Thymus (tissue), 11 donors: ENCODE data around the gene PARL. TPM values are rescaled to one million over a fixed set of nuclear protein-coding genes. Genes with fewer than 3 reads are reported as not detected.

Source experiments
- DNase-seq, 9 donors: peaks; one replicate each; pipeline ENCODE4 v3.0.0-alpha.2; 2013; ENCODE audit warnings: low spot score in 9 of 9, low read depth in 6 of 9, missing footprints in 1 of 9
- H3K27ac ChIP-seq, 2 donors: one replicate each; pipeline ENCODE4 v1.5.1; 2013; ENCODE audit warnings: control low read depth in 1 of 2, low read depth in 1 of 2, low read length in 1 of 2, mild to moderate bottlenecking in 1 of 2, moderate library complexity in 1 of 2
- H3K27me3 ChIP-seq, 2 donors: one replicate each; pipeline ENCODE4 v1.5.1; 2013; ENCODE audit warnings: low read length in 1 of 2; ENCODE audit not compliant: control insufficient read depth in 2 of 2, insufficient read depth in 1 of 2
- H3K36me3 ChIP-seq, 2 donors: one replicate each; pipeline ENCODE4 v1.5.1; 2013; ENCODE audit warnings: low read length in 1 of 2, mild to moderate bottlenecking in 1 of 2, moderate library complexity in 1 of 2; ENCODE audit not compliant: control insufficient read depth in 2 of 2, insufficient read depth in 2 of 2
- H3K4me1 ChIP-seq, 2 donors: one replicate each; pipeline ENCODE4 v1.5.1; 2013; ENCODE audit warnings: low read length in 2 of 2; ENCODE audit not compliant: control insufficient read depth in 2 of 2, insufficient read depth in 2 of 2
- H3K4me3 ChIP-seq, 2 donors: one replicate each; pipeline ENCODE4 v1.5.1; 2013; ENCODE audit warnings: low read length in 2 of 2, control low read depth in 1 of 2, mild to moderate bottlenecking in 1 of 2
- H3K9me3 ChIP-seq, 2 donors: one replicate each; pipeline ENCODE4 v1.5.1; 2013; ENCODE audit warnings: low read length in 1 of 2, mild to moderate bottlenecking in 1 of 2; ENCODE audit not compliant: control insufficient read depth in 2 of 2, insufficient read depth in 1 of 2
- WGBS: extraction: QIAGEN DNeasy Blood & Tissue Kit; methylation state at CpG from one replicate; pipeline ENCODE4 v1.1.7; 2013; 5-methylcytosine and 5-hydroxymethylcytosine counted together
- polyA plus RNA-seq: library from polyadenylated mRNA; stranded (reverse); fragments of 200-250 nt; gene quantifications from one replicate; pipeline ENCODE4 v1.2.3, GENCODE V29; 2013
- total RNA-seq: library from RNA; stranded (reverse); fragments of 120-200 nt; gene quantifications from one replicate; pipeline ENCODE4 v1.2.4, GENCODE V29; 2013
- donor health status: healthy.

PARL gene
- total and polyA plus RNA-seq, 2 donors: 42.0 to 107 TPM

GRCh38 chr3:183921096-183921495, 36.4 kb upstream of the PARL start:
- Histone ChIP-seq H3K27me3 (no peaks in the 10 kb centered on the region), H3K4me3 (no peak overlapping the region), H3K36me3 (peaks cover 9 to 18% of the 10 kb centered on the region in 2 donors), H3K4me1 (no peaks in the 10 kb centered on the region), H3K9me3 (no peaks in the 10 kb centered on the region), H3K27ac (no peak overlapping the region)
- WGBS: 97% methylated on average over 15 of the region's 15 CpGs
- no peak for DNase-seq

GRCh38 chr3:183920416-183920815, 35.7 kb upstream of the PARL start:
- Histone ChIP-seq H3K27me3 (no peaks in the 10 kb centered on the region), H3K36me3 (peaks cover 9 to 15% of the 10 kb centered on the region in 2 donors), H3K4me3 (no peak overlapping the region), H3K27ac (no peak overlapping the region), H3K9me3 (no peaks in the 10 kb centered on the region), H3K4me1 (no peaks in the 10 kb centered on the region)
- DNase-seq: no peak
- 98% methylated on average over 14 of the region's 14 CpGs for WGBS

GRCh38 chr3:183918178-183918577, 33.5 kb upstream of the PARL start:
- 95% methylated on average over 2 of the region's 2 CpGs for WGBS
- Histone ChIP-seq H3K4me1 (no peaks in the 10 kb centered on the region), H3K27me3 (no peaks in the 10 kb centered on the region), H3K4me3 (no peak overlapping the region), H3K9me3 (no peaks in the 10 kb centered on the region), H3K27ac (no peak overlapping the region), H3K36me3 (peaks cover 3 to 4% of the 10 kb centered on the region in 2 donors)
- DNase-seq: no peak

- H3K27ac ChIP-seq: no peak overlapping the region
- 91% methylated on average over 4 of the region's 4 CpGs for WGBS
- H3K36me3 ChIP-seq: peaks cover 1 to 3% of the 10 kb centered on the region in 2 donors
- H3K27me3 ChIP-seq: no peaks in the 10 kb centered on the region
- no peaks in the 10 kb centered on the region for H3K4me1 ChIP-seq
- no peak for DNase-seq
- no peaks in the 10 kb centered on the region for H3K9me3 ChIP-seq
- H3K4me3 ChIP-seq: no peak overlapping the region
Measured at GRCh38 chr3:183917776-183918175, 33.1 kb upstream of the PARL start.

GRCh38 chr3:183914856-183915255, 30.2 kb upstream of the PARL start:
- no peaks in the 10 kb centered on the region for H3K4me1 ChIP-seq
- H3K27me3 ChIP-seq: peaks cover 0 to 4% of the 10 kb centered on the region in 2 donors
- H3K27ac ChIP-seq: no peak overlapping the region
- H3K36me3 ChIP-seq: peaks cover 0 to 3% of the 10 kb centered on the region in 2 donors
- 97% methylated on average over 5 of the region's 5 CpGs for WGBS
- DNase-seq: no peak
- no peaks in the 10 kb centered on the region for H3K9me3 ChIP-seq
- no peak overlapping the region for H3K4me3 ChIP-seq

- no peak overlapping the region for H3K27ac ChIP-seq
- DNase-seq: no peak
- 98% methylated on average over 9 of the region's 9 CpGs for WGBS
- H3K36me3 ChIP-seq: no peaks in the 10 kb centered on the region
- H3K27me3 ChIP-seq: peaks cover 0 to 4% of the 10 kb centered on the region in 2 donors
- no peaks in the 10 kb centered on the region for H3K9me3 ChIP-seq
- H3K4me1 ChIP-seq: no peaks in the 10 kb centered on the region
- H3K4me3 ChIP-seq: no peak overlapping the region
Measured at GRCh38 chr3:183913580-183913920, 28.9 kb upstream of the PARL start.

GRCh38 chr3:183912895-183913579, 28.4 kb upstream of the PARL start:
- peaks cover 0 to 6% of the 10 kb centered on the region in 2 donors for H3K27me3 ChIP-seq
- DNase-seq: no peak
- H3K4me3 ChIP-seq: no peak overlapping the region
- WGBS: 96% methylated on average over 10 of the region's 10 CpGs
- H3K36me3 ChIP-seq: no peaks in the 10 kb centered on the region
- H3K9me3 ChIP-seq: no peaks in the 10 kb centered on the region
- no peaks in the 10 kb centered on the region for H3K4me1 ChIP-seq
- H3K27ac ChIP-seq: no peak overlapping the region

- Histone ChIP-seq H3K27me3 (peaks cover 0 to 8% of the 10 kb centered on the region in 2 donors), H3K4me3 (no peak overlapping the region), H3K4me1 (no peaks in the 10 kb centered on the region), H3K36me3 (no peaks in the 10 kb centered on the region), H3K27ac (no peak overlapping the region), H3K9me3 (no peaks in the 10 kb centered on the region)
- 86% methylated on average over 8 of the region's 8 CpGs for WGBS
- no peak for DNase-seq
Measured at GRCh38 chr3:183911763-183912506, 27.3 kb upstream of the PARL start.

- H3K4me3 ChIP-seq: no peak overlapping the region
- no peak for DNase-seq
- 88% methylated on average over 6 of the region's 6 CpGs for WGBS
- H3K9me3 ChIP-seq: no peaks in the 10 kb centered on the region
- peaks cover 0 to 9% of the 10 kb centered on the region in 2 donors for H3K27me3 ChIP-seq
- no peaks in the 10 kb centered on the region for H3K4me1 ChIP-seq
- no peak overlapping the region for H3K27ac ChIP-seq
- H3K36me3 ChIP-seq: no peaks in the 10 kb centered on the region
Measured at GRCh38 chr3:183911087-183911486, 26.4 kb upstream of the PARL start.
